Activated CD4-positive, CD25-positive, alpha-beta regulatory T cell treated with anti-CD3 and anti-CD28 coated beads, Interleukin-2, amount 50 U/mL, for 16 hours (primary cell): ENCODE data around the gene IDH3A.

Experiments
- DNase-seq: peaks from one replicate; pipeline ENCODE4 v3.0.0-alpha.2; 2020; ENCODE audit warnings: low read depth, low spot score

Gene IDH3A

DNA sequence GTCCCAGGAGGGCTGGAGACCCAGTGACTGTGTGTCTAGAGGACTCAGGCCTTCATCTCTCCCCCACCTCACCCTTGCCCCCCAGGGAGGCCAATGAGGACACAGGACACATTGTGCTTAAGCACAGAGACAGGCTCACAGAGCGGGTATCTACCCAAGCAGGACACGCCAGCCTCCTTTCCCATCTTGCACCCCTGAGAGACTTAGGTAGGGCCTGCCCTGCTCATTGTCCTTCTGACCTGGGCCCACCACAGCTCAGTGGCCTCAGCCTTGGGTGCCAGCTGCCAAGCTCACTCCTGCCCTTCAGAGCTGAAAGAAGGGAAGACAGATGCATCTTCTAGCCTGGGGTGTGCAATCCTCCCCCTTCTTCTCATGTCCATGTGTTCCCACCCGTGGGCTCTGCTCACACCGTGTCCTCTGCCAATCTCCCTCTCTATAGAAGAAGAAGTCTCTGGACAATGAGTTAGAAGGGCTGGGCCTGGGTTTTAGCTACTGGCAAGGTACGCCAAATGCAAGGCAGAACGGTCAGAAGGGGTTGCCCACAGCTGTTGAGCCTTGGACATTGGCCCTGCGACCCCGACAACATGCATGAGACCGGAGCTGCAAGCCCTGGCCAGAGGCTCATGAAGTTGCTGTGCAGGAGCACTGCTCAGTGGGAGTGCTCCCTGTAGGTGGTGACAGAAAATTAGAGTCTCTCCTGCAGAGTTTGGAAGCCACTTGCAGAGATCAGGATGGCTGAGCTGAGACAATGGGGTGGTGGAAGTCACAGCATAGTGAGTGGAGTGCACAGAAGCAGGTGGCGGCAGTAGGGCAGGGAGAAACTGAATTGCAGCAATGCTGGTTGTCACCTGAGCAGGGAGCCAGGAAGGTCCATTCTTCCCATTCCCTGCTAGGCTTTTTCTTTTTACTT lies 52.4 kb downstream of the IDH3A start:
- DNase-seq = no peak

DNA sequence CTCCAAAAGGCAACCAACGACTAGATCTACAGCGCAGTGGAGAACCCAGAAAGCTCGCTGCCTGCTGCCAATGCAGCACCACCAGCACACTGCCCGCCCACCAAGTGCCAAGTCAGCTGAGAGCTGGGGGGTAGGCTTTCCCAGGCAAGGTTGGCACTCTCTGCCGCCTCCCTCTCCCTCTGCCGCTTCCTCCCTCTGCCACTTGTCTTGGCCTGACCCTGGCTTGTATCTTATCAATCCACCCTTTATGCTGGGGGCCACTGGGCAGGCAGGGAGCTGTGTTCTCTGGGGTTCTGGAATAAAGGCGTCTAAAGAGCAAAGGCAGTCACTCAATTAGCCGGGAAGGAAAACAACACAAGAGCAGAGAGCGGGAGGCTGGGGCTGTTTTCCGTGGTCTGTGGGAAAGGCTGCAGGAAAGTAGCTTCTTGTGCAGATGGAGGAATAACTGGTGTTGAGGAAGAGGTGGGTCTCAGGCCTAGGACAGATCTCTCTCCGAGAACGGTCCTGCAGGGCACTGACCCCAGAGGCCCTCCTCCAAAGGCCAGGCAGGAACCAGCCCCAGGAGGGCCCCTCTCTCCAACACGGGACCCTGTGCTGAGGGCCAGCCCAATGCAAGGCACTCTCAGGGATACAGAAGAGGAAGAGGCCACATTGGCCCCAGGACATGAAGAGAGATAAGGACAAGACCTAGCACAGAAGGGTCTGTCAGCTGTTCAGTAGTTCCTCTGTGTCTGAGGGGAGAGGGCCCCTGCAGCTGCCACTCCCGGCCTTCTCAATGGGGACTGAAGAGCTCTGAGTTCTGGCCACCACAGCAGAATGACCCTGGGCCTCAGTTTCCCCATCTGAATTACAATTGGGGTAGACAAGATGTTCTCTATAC lies 54.4 kb downstream of the IDH3A start:
- DNase-seq = no peak

DNA sequence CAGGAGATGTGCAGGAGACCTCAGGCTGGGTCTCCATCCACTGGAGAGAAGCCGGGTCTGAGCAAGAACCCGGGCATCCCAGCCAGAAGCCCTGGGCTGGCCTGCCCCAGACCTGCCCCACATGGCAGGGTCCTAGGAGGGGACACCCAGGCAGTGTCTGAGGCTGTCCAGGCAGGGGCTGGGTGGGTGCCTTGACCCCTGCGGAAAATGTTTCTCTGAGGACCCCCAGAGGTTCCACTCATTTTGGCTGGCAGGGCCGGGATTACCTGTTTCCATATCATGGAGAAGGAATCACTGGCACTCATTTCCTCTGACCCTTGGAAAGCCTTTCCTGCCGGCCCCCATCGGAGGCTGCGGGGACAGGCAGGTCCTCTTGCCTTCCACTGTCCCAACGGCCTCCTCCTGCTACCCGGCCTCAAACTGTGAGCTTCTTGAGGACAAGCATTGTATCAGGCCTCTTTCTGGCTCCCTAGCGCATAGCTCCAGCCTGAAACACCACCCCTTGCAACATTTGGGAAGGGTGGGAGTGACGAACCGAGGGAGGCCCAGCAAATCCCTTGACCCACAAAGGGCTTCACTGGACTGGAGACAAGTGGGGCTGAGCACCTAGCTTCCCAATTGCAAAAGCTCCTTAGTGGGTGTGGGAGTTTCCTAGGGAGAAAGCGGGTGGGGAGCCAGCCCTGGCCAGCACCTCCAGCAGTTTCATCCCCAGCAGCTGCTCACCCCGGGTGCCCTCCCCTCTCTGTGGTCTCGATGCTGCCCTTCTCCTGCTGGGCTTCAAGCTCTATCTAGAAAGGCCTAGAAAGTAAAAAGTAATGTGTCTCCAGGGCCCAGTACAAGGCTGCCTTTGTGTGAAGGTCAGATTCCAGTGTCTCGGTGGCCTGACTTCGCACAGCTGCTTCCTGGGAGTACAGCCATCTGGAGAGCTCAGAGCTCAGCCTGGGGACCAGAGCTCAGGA lies 55.5 kb downstream of the IDH3A start:
- no peak for DNase-seq

DNA sequence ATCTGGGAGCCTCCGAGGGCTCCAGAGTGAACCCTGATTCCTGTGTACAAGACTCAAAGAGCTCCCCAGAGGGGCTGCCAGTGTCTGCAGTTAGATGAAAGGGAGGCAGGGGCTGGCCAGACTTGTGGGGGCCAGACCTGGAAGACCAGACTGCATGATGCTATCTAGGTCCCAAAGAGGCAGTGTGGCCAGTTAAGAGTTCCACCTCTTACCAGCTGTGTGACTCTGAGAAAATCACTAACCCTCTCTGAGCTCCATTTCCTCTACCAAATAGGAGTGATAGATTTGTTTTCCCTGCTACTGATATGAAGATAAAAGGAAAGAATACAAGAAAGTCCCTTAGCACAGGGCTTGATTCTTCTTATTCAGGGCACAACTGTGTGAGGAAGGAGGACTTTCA lies 56.2 kb downstream of the IDH3A start:
- DNase-seq = no peak

DNA sequence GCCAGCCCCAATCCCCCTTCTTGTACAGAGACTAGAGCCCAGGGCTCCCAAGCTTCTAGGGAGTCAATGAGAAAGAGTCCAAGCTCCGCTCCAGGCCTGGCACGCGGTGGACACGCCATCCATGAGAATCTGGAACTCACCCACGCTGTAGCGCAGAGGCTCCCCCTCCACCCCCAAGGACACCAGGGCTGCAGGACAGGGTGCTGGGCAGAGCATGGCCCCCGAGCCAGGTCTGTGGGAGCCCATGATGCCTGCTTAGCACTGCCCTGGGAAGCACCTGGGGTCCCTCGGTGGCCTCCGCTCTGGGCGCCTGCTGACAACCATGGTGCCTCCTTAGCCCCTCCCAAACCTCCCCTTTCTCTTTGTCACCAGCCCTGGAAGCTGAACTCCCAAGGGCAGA lies 56.7 kb downstream of the IDH3A start:
- no peak for DNase-seq

DNA sequence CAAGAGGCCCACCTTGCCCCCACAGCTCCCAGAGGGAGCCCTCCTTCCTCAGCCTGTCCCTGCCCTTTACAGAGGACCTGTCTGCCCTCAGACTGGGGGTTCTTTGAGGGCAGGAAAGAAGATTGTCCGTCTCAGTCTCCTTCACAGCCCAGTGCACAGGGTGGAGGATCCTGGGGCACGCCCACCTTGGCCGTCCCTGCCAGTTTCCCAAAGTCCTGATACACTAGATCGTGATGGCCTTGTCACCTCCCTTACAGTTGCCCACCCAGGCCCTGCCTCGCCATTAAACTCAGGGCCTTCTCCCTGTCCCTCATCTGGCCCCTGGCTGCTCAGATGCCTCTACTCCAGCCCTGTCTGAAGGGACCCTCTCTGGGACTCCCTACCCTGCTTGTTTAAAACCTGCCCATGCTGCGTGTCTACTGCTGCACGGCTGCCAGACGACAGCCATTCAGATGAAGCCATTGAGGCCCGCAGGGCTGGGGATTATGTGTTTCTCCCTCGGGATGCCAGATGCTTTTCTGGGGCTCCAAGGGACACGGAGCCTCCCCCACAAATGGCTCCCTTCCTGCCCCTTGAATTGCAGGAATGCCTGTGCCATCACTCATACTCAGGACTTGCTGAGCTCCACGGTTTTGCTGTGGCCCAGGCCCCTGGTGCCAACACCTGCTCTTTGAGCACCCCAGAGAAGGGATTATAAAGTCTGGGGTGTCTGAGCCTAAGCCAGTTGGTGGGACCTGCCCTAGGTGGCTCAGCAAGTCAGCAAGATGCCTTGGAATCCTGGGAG lies 57.4 kb downstream of the IDH3A start:
- DNase-seq = no peak

DNA sequence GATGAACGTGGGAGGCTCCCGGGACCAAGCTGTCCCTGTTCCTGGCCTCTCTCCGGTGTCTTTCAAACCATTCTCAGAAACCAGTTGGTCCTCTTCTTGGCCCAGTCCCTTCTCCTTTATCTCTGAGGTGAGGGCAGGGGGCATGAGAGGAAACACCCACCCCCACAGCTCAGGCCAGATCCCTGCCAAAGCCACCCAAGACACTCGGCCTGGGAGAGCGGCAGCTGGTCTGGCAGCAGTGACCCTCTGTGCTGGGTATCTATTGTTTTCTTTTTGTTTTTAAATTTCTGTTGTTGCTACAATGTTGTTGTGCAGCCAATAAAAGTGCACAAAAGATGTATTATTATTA lies 57.9 kb downstream of the IDH3A start:
- DNase-seq = no peak

DNA sequence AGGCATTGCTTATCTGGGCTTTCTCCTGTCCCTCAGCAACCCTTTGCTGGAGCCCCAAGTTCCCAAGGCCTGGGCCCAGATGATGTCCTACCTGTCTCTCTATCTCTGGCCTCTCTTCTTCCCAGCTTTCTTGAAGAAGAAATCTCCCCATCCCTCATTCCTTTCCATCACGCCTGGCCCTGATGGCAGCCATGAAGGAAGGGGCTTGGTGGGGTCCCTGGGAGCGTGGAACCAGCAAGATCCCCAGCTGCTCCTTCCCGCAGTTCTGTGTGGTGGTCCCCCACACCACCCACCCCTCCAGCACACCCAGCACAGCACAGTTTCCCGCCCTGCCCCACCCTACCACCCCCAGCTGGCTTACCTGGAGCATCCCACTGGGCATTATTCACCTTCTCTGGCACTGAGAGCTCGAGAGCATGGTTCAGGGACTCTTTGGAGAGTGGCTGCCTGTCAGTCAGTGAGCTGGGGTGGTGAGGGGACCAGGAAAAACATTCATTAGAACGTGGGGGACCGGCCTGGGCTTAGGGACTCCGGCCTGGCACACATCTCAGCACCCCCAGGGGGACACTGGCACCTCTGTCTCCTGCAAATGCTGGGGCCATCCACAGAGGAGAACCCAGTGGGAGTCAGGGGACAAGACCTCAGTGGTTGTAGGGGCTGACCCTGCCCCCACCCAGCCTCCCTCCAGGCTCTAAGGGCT lies 58.6 kb downstream of the IDH3A start:
- no peak for DNase-seq

DNA sequence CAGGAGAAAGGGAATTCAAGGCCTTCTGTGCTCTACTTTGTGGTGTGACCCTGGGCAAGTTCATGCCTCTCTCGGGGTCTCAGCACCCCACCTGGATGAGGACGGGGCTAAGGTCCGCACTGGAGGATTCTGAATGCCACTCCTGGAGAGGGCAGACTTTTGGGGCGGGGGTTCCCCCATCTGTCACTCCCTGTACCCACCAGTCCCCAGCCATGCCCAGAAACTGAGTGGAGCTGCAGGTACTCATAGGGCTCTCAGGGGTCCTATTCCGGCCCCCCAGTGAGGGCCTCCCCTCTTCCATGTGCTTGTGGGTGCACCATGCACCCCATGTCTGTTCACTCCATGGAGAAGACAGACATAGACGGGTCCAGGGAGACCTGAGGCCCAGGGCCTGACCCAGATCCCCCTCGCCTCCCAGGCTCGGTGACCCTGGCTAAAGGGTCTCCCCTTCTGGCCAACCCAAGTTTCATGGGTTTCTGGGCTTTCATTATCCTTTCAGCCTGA lies 59.2 kb downstream of the IDH3A start:
- DNase-seq = no peak

DNA sequence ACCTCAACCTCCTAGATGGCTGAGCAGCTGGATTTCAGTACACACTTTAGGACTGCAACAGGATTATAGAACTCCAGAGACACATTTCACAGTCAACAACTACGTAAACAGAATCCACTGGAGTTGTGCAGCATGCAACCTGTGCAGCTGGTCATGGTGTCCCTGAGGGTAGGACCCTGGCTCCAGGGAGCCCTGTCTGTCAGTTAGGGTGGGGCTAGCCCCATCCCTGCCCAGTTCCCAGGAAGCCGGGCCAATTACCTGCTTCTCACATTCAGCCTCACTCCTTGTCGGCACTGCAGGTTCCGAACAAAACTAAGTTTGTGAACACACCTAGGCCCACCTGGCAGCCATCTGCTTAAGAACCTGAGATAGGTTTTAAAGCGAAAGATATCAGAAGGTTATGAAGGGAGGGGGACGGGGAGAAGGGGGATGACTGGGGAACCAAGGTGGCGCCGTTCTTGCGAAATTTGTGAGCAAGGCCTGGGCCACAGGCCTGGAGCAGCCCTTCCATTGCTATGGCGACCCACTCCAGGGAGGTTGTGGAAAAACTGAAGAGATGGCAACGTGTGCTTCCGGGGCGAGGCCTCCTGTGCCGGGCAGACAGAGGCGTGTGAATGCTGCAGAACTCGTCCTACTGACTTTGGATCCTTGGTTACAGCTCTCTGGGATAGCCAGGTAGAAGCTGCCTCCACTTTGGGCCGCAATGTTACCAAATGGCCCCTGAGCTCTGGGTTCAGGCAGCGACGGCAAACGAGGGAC lies 59.9 kb downstream of the IDH3A start:
- DNase-seq = no peak

DNA sequence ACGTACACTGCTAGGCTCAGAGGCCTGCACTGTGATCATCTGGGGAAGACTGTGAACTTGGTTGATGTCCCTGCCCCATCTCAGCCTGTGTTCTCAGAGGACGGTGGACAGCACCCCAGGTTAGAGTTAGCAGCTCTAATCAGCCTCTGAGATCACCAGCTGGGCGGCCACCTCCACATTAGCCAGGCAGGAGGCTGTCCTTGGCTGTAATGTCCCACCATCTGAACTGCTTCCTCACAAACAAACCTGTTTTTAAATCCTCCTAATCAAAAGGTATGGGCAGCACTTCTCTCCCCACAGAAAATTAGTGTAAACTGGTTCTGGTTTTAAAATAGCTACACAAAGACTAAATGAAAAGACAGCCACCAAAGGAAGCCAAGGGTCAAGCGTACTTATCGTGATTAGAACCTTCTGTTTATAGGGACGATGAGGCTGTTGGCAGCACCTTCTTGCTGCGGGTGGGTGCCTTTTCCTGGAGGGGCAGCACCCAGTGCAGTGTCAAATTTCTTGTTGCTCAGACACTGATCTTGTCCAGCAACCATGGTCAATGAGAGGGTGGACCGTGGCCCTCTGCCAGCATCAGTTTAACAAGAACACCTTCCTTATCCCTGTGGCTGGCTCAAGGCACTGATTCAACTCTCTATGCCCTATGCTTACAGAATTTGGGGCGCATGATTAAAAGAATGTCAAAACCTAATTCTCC lies 60.6 kb downstream of the IDH3A start:
- DNase-seq = no peak

DNA sequence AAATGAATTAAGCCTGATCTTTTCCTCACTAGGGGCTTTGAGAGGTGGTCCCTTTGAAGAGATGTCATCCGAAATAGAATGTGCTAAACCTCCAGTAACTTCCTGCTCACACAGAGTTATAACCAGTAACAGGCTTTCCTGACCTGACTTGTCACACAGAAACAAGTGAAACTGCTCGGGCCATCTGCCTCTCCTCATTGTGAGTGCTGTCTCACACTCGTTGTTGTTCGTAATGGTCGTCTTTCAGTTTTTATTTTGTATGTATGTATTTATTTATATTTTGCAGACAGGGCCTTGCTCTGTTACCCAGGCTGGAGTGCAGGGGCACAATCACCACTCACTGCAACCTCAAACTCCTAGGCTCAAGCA lies 61.2 kb downstream of the IDH3A start:
- DNase-seq = no peak

DNA sequence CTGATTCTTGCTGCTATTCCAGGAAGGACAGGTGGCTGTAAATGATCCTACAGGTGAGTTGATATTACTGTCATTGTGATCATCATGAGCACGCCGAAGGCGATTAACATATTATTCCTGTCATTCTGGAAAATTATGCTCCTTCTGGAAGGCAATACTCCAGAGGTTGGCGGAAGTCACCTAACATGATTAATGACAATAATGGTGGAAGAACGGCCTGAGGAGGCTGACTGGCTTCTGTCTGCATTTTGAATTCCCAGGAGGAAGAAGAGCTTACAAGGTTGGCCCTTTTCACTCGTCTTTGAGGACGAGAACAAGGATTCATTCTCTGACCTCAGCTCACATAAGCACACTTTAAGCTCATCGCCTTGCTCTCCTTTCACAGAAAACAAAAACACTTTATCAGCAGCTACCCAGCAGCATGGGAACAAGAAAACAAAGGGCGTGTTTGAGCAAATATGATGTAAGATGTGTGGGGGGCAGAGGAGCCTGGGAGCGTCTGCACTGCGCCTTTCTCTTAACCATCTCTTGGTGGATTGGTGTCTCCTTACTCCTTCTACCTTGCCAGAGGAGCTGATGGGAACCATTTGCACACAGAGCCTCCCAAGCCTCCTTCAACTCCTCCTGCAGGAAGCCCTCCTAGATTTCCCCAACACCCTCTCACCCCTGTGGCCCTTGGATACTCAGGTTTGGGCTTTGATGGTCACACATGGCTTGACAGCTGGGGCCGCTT lies 62.2 kb downstream of the IDH3A start:
- no peak for DNase-seq

DNA sequence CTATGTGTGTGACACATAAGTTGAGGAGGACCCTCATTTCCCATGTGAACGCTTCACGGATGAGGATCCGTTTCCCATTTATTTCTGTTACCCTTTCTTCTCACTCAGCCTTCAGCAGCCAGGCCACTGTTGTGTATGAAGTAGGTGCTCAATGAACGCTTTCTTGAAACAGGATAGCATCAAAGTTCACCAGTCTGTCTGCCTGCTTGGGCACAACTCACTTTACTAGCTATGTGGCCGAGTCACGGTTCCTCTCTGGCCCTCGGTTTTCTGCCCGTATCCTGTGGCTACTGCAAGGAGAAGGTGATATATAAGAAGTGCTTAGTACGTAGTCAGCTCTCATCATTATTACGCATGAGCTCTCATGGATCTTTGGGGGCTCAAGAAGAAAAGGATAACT lies 62.8 kb downstream of the IDH3A start:
- no peak for DNase-seq

DNA sequence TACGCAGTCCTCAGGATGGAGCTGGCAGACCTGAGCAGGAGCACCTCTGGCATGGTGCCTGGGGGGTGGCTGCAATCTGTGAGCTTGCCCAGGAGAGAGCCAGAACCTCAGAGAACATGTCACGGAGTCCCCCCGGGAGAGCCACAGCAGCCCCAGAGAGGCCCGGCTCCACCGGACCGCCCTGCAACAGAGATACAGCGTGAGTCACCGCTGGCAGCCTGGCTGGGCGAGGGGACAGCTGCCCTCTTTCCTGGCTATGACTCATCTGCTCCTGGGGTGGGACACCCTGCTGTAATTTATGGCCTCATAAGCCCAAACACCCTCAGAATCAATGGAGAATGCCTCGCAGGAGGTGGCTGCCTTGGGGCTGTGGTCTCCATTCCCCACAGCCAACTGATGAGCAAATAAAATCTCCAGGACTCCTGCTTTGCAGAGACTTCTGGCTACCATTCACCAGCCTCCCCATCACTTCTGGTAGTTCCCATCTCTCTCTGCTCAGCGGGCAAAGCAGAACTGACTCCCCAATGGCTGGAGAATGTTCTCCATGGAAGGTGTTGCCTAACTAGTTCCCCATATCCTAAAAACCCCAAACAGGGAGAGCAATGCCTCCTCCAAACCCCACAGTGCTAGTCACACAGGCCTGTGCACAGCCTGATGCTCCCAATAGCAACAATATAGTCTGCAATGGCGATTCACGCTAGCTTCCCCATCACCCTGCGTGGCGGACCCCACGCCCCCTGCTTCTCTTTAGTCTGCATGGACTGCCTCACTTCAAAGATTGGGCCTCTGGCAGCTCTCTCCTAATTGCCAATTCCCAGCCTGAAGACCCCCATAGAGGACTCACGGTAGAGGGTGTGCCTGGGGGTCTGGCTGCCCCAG lies 63.6 kb downstream of the IDH3A start:
- no peak for DNase-seq

DNA sequence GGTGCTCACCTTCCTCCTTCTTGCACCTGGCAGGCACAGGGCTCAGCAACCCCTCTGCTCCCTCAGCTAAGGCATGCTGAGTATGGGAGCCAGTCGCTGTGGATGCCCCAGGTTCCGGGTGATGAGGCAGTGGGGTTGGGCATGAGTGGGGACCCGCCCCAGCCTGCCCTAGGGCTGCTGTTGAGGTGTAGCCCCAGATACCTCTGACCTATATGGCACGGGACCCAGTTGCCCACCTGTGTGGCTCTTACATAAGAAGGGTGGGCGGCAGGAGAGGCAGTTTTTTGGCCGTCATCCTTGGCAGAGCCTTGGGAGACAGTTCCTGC lies 64.2 kb downstream of the IDH3A start:
- no peak for DNase-seq

DNA sequence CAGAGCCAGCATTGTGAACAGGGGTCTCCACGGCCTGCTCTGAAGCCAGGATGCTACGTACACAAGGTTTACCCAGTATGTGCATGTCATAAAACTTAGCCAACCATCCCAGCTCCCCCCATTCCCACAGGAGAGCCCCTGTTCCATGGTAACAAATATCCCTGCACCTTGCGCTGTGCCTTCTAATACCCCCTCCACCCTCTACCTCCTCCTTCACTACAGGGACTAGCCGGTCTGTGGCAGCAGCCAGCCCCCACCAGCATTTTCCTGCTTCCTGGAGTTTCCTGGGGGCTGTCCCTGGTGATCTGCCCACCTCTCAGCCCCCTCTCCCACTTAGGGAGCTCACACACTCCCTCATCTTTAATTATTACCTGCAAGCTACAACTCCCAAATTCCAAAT lies 64.8 kb downstream of the IDH3A start:
- no peak for DNase-seq
